Right cardiac atrium (tissue), 5 donors: ENCODE results near the gene ARHGAP5. TPM values are rescaled to one million over a fixed set of nuclear protein-coding genes. Genes with fewer than 3 reads are reported as not detected.
A peak's percentile ranks its signal among the peaks of the same experiment; 100 is the strongest.

Source experiments
- ATAC-seq, 2 donors: fragments of 200-7000 bp; cut with Tn5 transposase; one replicate each; pipeline versions ENCODE4 v1.8.0 to v1.9.1; 2020; ENCODE audit warnings: moderate library complexity in 2 of 2, mild to moderate bottlenecking in 1 of 2
- DNase-seq, 3 donors: peaks; one replicate each; pipeline ENCODE4 v3.0.0-alpha.2; 2020
- H3K27ac ChIP-seq: one replicate; pipeline ENCODE4 v1.5.1; 2013; ENCODE audit warnings: mild to moderate bottlenecking, low read length, control low read depth, moderate library complexity
- H3K27me3 ChIP-seq: one replicate; pipeline ENCODE4 v1.6.1; 2013; ENCODE audit not compliant: control insufficient read depth, insufficient read depth
- H3K4me1 ChIP-seq: one replicate; pipeline ENCODE4 v1.6.1; 2013; ENCODE audit warnings: low read length; ENCODE audit not compliant: control insufficient read depth, insufficient read depth
- H3K4me3 ChIP-seq: one replicate; pipeline ENCODE4 v1.5.1; 2013; ENCODE audit warnings: low read length, control low read depth
- H3K9me3 ChIP-seq: one replicate; pipeline ENCODE4 v1.6.1; 2013; ENCODE audit warnings: low read length; ENCODE audit not compliant: control insufficient read depth
- WGBS: extraction: QIAGEN DNeasy Blood & Tissue Kit; methylation state at CpG from one replicate; pipeline ENCODE4 v1.1.7; 2013; 5-methylcytosine and 5-hydroxymethylcytosine counted together
- intact Hi-C, 4 donors: fragments of 100-400 bp; cut with DNase I; formaldehyde crosslinking; loops; one replicate each; pipeline versions ENCODE4 v1.11.0 to v1.14.0; 2022 to 2023
- long read RNA-seq, 4 donors: library from polyadenylated mRNA; unstranded; transcript quantifications; one replicate each; pipeline ENCODE4 v2.0.0, GENCODE V29; 2020 to 2021
- polyA plus RNA-seq: library from polyadenylated mRNA; stranded (reverse); fragments of 200-250 nt; gene quantifications from one replicate; pipeline ENCODE4 v1.2.3, GENCODE V29; 2013
- total RNA-seq, 4 donors: library from RNA; stranded (reverse); fragmentation: NEBNext Ultra II Directional; extraction: Animal tissue kit (Norgen Biotek cat#: 25700); gene quantifications; one replicate each; pipeline ENCODE4 v1.2.1, GENCODE V29; 2021
- donor health status: healthy with polysubstance abuse.
- donor health status: DM: no; HTN: yes; CAD: no.
- donor health status: DM: no; HTN: no; CAD: no.
- donor health status: DM: no; HTN: yes; CAD: no; lungs with severe emphysema.
- donor health status: DM: yes; HTN: yes; CAD: no.

ARHGAP5 gene
- 100 to 1,000 TPM; 216 to 255 (median 240) TPM for total RNA-seq
- 28.0 TPM for polyA plus RNA-seq
- long read RNA-seq, donor 1, full-length matches to known transcripts, result 3 of 57 reads
- long read RNA-seq, donor 1, partial matches to known transcripts, result 36 of 57 reads
- long read RNA-seq, donor 1, other reads (novel, unspliced or antisense), result 18 of 57 reads
- long read RNA-seq, donor 2, full-length matches to known transcripts, result 3 of 19 reads
- long read RNA-seq, donor 2, partial matches to known transcripts, result 5 of 19 reads
- long read RNA-seq, donor 2, other reads (novel, unspliced or antisense), result 11 of 19 reads
- long read RNA-seq, donor 3, full-length matches to known transcripts, result 12 of 137 reads
- long read RNA-seq, donor 3, partial matches to known transcripts, result 87 of 137 reads
- long read RNA-seq, donor 3, other reads (novel, unspliced or antisense), result 38 of 137 reads
- long read RNA-seq, donor 4, full-length matches to known transcripts, result 9 of 17 reads
- long read RNA-seq, donor 4, partial matches to known transcripts, result 5 of 17 reads
- long read RNA-seq, donor 4, other reads (novel, unspliced or antisense), result 3 of 17 reads

GRCh38 chr14:32077081-32078022 lies at the start of gene ARHGAP5:
ARHGAP5 (plus strand) TSS chr14:32077304; CDS start chr14:32090670, 13,366 bp downstream.
- intact Hi-C loops, result loop anchor here in 3 of 4 donors (2.0 to 10.0 kb wide), 7 partner anchors 125 to 397 kb away; partner anchors contain the start of genes RNU6-7 (in 2 of the 3) and RNU6-8 (in 2 of the 3)
- no peaks in the 10 kb centered on the region for H3K4me1 ChIP-seq
- DNase-seq (peak in 1 of 3 donors; percentile 76), ATAC-seq (peak; percentile 68 to 70)
- peak within 1 kb of the TSS; percentile 100 for H3K27ac ChIP-seq
- H3K9me3 ChIP-seq, result no peaks in the 10 kb centered on the region
- under 1% methylated on average over 98 of the region's 98 CpGs for WGBS
- peak within 1 kb of the TSS; percentile 95 for H3K4me3 ChIP-seq
- no peaks in the 10 kb centered on the region for H3K27me3 ChIP-seq

- intact Hi-C loops, result no loop called here
- H3K4me1 ChIP-seq, result no peaks in the 10 kb centered on the region
- no peak for ATAC-seq
- no peak overlapping the region for H3K4me3 ChIP-seq
- H3K27ac ChIP-seq, result no peak overlapping the region
- DNase-seq, result no peak
- H3K27me3 ChIP-seq, result no peaks in the 10 kb centered on the region
- H3K9me3 ChIP-seq, result no peaks in the 10 kb centered on the region
- WGBS, result 84% methylated on average over 2 of the region's 2 CpGs
Observed at GRCh38 chr14:32028599-32028998, 48.5 kb upstream of the ARHGAP5 start.

GRCh38 chr14:32033543-32033942 lies 43.6 kb upstream of the ARHGAP5 start:
- WGBS, result 81% methylated on average over 2 of the region's 2 CpGs
- no peak overlapping the region for H3K27ac ChIP-seq
- no peak overlapping the region for H3K4me3 ChIP-seq
- no peaks in the 10 kb centered on the region for H3K4me1 ChIP-seq
- intact Hi-C loops, result no loop called here
- no peaks in the 10 kb centered on the region for H3K27me3 ChIP-seq
- H3K9me3 ChIP-seq, result no peaks in the 10 kb centered on the region
- DNase-seq (no peak), ATAC-seq (no peak)

GRCh38 chr14:32038876-32039275 lies 38.2 kb upstream of the ARHGAP5 start:
- ATAC-seq, result no peak
- DNase-seq, result no peak
- H3K4me3 ChIP-seq, result no peak overlapping the region
- H3K4me1 ChIP-seq, result no peaks in the 10 kb centered on the region
- 19% methylated on average over 1 of the region's 1 CpG for WGBS
- intact Hi-C loops, result no loop called here
- no peak overlapping the region for H3K27ac ChIP-seq
- H3K27me3 ChIP-seq, result no peaks in the 10 kb centered on the region
- no peaks in the 10 kb centered on the region for H3K9me3 ChIP-seq

GRCh38 chr14:32039401-32040030 lies 37.6 kb upstream of the ARHGAP5 start:
- WGBS, result 80% methylated on average over 7 of the region's 7 CpGs
- no peaks in the 10 kb centered on the region for H3K27me3 ChIP-seq
- H3K27ac ChIP-seq, result no peak overlapping the region
- intact Hi-C loops, result no loop called here
- no peaks in the 10 kb centered on the region for H3K4me1 ChIP-seq
- H3K4me3 ChIP-seq, result no peak overlapping the region
- DNase-seq (no peak), ATAC-seq (no peak)
- H3K9me3 ChIP-seq, result no peaks in the 10 kb centered on the region

GRCh38 chr14:32043624-32044023 lies 33.5 kb upstream of the ARHGAP5 start:
- ATAC-seq (peak; percentile 20 to 48), DNase-seq (no peak)
- H3K4me3 ChIP-seq, result no peak overlapping the region
- intact Hi-C loops, result no loop called here
- no peaks in the 10 kb centered on the region for H3K9me3 ChIP-seq
- H3K27me3 ChIP-seq, result no peaks in the 10 kb centered on the region
- 27% methylated on average over 4 of the region's 4 CpGs for WGBS
- no peaks in the 10 kb centered on the region for H3K4me1 ChIP-seq
- H3K27ac ChIP-seq, result no peak overlapping the region

- ATAC-seq, result no peak
- DNase-seq, result no peak
- no peak overlapping the region for H3K27ac ChIP-seq
- no peak overlapping the region for H3K4me3 ChIP-seq
- intact Hi-C loops, result no loop called here
- 63% methylated on average over 4 of the region's 4 CpGs for WGBS
- H3K27me3 ChIP-seq, result no peaks in the 10 kb centered on the region
- H3K4me1 ChIP-seq, result no peaks in the 10 kb centered on the region
- no peaks in the 10 kb centered on the region for H3K9me3 ChIP-seq
Observed at GRCh38 chr14:32044454-32044853, 32.6 kb upstream of the ARHGAP5 start.

- DNase-seq, result no peak
- H3K9me3 ChIP-seq, result no peaks in the 10 kb centered on the region
- 94% methylated on average over 2 of the region's 2 CpGs for WGBS
- no peak overlapping the region for H3K4me3 ChIP-seq
- H3K27ac ChIP-seq, result no peak overlapping the region
- no peaks in the 10 kb centered on the region for H3K4me1 ChIP-seq
- H3K27me3 ChIP-seq, result no peaks in the 10 kb centered on the region
- intact Hi-C loops, result no loop called here
- ATAC-seq, result no peak
Observed at GRCh38 chr14:32047791-32048190, 29.3 kb upstream of the ARHGAP5 start.

- WGBS, result 69% methylated on average over 4 of the region's 4 CpGs
Observed at GRCh38 chr14:32049361-32050088, 27.6 kb upstream of the ARHGAP5 start.

GRCh38 chr14:32050878-32051277 lies 26.2 kb upstream of the ARHGAP5 start:
- no peak for DNase-seq
- peak; percentile 34 to 52 for ATAC-seq
- Histone ChIP-seq H3K27ac (no peak overlapping the region), H3K9me3 (no peaks in the 10 kb centered on the region), H3K4me1 (no peaks in the 10 kb centered on the region), H3K4me3 (no peak overlapping the region), H3K27me3 (no peaks in the 10 kb centered on the region)
- intact Hi-C loops, result no loop called here

More at GRCh38 chr14:32049361-32050088, 27.6 kb upstream of the ARHGAP5 start:
- Histone ChIP-seq H3K27ac (no peak overlapping the region), H3K4me3 (no peak overlapping the region), H3K27me3 (no peaks in the 10 kb centered on the region), H3K4me1 (no peaks in the 10 kb centered on the region), H3K9me3 (no peaks in the 10 kb centered on the region)
- no peak for DNase-seq
- ATAC-seq, result no peak
- intact Hi-C loops, result no loop called here
